ENCODE measurements around the gene PTPRS. TPM values are rescaled to one million over a fixed set of nuclear protein-coding genes. Genes with fewer than 3 reads are reported as not detected.
A peak's percentile ranks its signal among the peaks of the same experiment; 100 is the strongest.

Gene PTPRS
- polyA plus RNA-seq, 3 donors: 0.03 TPM; not detected in 2

DNA sequence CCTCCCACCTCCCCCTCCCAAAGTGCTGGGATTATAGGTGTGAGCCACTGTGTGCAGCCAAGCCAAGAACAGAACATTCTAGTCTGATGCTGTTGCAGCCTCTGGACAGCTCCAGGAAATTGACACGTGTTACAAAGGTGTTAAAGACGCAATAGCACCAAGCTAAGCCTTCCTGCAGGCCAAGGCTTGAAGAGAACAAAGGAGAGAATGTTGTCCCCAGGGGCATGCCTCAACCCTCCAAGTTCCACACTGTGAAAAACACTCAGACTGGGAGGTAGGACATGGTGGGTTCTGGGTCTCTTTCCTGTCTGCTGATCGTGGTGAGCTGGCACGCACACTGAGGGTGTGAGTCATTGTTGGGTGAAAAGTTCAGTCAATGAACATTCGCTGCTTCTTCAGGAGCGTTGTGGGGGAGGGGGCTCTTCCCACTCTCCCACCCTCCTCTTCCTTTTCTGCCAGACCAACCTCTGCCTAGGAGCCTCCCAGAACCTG is 5.3 kb upstream of the PTPRS start:
- Mint-ChIP-seq H3K36me3 (peaks cover 0 to 3% of the 10 kb centered on the region in 2 donors), H3K9me3 (peaks cover 4 to 7% (median 5%) of the 10 kb centered on the region in 7 donors), H3K27me3 (ENCODE audit: low read depth in 3 of 3) (peaks cover 24 to 49% (median 34%) of the 10 kb centered on the region in 3 donors), H3K4me1 (peaks cover 3% of the 10 kb centered on the region), H3K4me3 (no peak overlapping the region), H3K27ac (no peak overlapping the region)
- TF ChIP-seq, protein P1, sequence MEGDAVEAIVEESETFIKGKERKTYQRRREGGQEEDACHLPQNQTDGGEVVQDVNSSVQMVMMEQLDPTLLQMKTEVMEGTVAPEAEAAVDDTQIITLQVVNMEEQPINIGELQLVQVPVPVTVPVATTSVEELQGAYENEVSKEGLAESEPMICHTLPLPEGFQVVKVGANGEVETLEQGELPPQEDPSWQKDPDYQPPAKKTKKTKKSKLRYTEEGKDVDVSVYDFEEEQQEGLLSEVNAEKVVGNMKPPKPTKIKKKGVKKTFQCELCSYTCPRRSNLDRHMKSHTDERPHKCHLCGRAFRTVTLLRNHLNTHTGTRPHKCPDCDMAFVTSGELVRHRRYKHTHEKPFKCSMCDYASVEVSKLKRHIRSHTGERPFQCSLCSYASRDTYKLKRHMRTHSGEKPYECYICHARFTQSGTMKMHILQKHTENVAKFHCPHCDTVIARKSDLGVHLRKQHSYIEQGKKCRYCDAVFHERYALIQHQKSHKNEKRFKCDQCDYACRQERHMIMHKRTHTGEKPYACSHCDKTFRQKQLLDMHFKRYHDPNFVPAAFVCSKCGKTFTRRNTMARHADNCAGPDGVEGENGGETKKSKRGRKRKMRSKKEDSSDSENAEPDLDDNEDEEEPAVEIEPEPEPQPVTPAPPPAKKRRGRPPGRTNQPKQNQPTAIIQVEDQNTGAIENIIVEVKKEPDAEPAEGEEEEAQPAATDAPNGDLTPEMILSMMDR (IDR thresholded peaks at IDR 0.05): no peak
- Histone ChIP-seq H3K27me3 (ENCODE audit: control insufficient read depth in 2 of 2, insufficient read depth in 2 of 2, low read length in 2 of 2) (peaks cover 6 to 26% of the 10 kb centered on the region in 2 donors), H3K36me3 (replicated peaks in 1 of 2; ENCODE audit: control insufficient read depth in 1 of 2, insufficient read depth in 2 of 2, low read length in 2 of 2) (no peaks in the 10 kb centered on the region), H3K79me2 (ENCODE audit: insufficient read depth, low read length) (no peaks in the 10 kb centered on the region), H3K4me3 (replicated peaks in 1 of 3; ENCODE audit: low read depth in 2 of 3, low read length in 3 of 3) (no peak overlapping the region), H3K9me3 (replicated peaks in 1 of 2; ENCODE audit: control insufficient read depth in 1 of 2, insufficient read depth in 1 of 2, low read length in 2 of 2) (peaks cover 0 to 4% of the 10 kb centered on the region in 2 donors), H4K20me1 (ENCODE audit: insufficient read depth, low read length) (no peaks in the 10 kb centered on the region), H3K4me2 (replicated peaks; ENCODE audit: extremely low read depth, low read length, poor library complexity, severe bottlenecking) (no peak overlapping the region), H3K27ac (ENCODE audit: low read depth in 1 of 2, low read length in 2 of 2) (no peak overlapping the region), H2AFZ (ENCODE audit: insufficient read depth, low read depth, low read length, poor library complexity, severe bottlenecking) (no peak overlapping the region), H3K4me1 (ENCODE audit: control insufficient read depth in 1 of 2, insufficient read depth in 2 of 2, low read length in 2 of 2) (no peaks in the 10 kb centered on the region), H3K9ac (ENCODE audit: insufficient read depth, low read length, poor library complexity, severe bottlenecking) (no peak overlapping the region)
- DNase-seq: no peak
- intact Hi-C loops (cut with micrococcal nuclease): no loop called here
- 30% methylated on average over 2 of the region's 6 CpGs for WGBS (ENCODE audit: insufficient coverage)

DNA sequence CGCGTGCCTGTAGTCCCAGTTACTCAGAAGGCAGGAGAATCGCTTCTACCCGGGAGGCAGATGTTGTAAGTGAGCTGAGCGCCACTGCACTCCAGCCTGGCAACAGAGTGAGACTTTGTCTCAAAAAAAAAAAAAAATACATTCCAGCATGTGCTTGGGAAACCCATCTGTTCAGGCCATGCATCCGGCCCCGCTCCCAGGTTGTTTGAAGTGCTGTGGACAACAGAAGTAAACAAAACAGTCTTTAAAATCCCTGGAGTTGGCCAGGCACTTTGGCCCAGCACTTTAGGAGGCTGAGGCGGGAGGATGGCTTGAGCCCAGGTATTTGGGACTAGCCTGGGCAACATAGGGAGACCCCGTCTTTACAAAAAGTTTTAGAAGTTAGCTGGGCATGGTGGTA is 3.2 kb upstream of the PTPRS start:
- intact Hi-C loops (cut with micrococcal nuclease): no loop called here
- H3K36me3 ChIP-seq (replicated peaks in 1 of 2; ENCODE audit: control insufficient read depth in 1 of 2, insufficient read depth in 2 of 2, low read length in 2 of 2): no peaks in the 10 kb centered on the region
- no peak overlapping the region for H3K27ac ChIP-seq (ENCODE audit: low read depth in 1 of 2, low read length in 2 of 2)
- 100% methylated on average over 2 of the region's 9 CpGs for WGBS (ENCODE audit: insufficient coverage)
- Mint-ChIP-seq H3K27ac (peak overlapping the region in 1 of 7 donors; percentile 46), H3K9me3 (peaks cover 4 to 16% (median 15%) of the 10 kb centered on the region in 7 donors), H3K27me3 (ENCODE audit: low read depth in 3 of 3) (peaks cover 30 to 60% (median 40%) of the 10 kb centered on the region in 3 donors), H3K36me3 (peaks cover 0 to 8% of the 10 kb centered on the region in 2 donors), H3K4me3 (no peak overlapping the region), H3K4me1 (peaks cover 9% of the 10 kb centered on the region)
- no peak overlapping the region for H2AFZ ChIP-seq (ENCODE audit: insufficient read depth, low read depth, low read length, poor library complexity, severe bottlenecking)
- DNase-seq: no peak
- peaks cover 15 to 39% of the 10 kb centered on the region in 2 donors for H3K27me3 ChIP-seq (ENCODE audit: control insufficient read depth in 2 of 2, insufficient read depth in 2 of 2, low read length in 2 of 2)
- no peak overlapping the region for H3K4me3 ChIP-seq (replicated peaks in 1 of 3; ENCODE audit: low read depth in 2 of 3, low read length in 3 of 3)
- no peaks in the 10 kb centered on the region for H4K20me1 ChIP-seq (ENCODE audit: insufficient read depth, low read length)
- H3K79me2 ChIP-seq (ENCODE audit: insufficient read depth, low read length): no peaks in the 10 kb centered on the region
- TF ChIP-seq, protein P1 (IDR thresholded peaks at IDR 0.05): no peak
- no peaks in the 10 kb centered on the region for H3K4me1 ChIP-seq (ENCODE audit: control insufficient read depth in 1 of 2, insufficient read depth in 2 of 2, low read length in 2 of 2)
- no peak overlapping the region for H3K4me2 ChIP-seq (replicated peaks; ENCODE audit: extremely low read depth, low read length, poor library complexity, severe bottlenecking)
- no peak overlapping the region for H3K9ac ChIP-seq (ENCODE audit: insufficient read depth, low read length, poor library complexity, severe bottlenecking)
- H3K9me3 ChIP-seq (replicated peaks in 1 of 2; ENCODE audit: control insufficient read depth in 1 of 2, insufficient read depth in 1 of 2, low read length in 2 of 2): peaks cover 0 to 4% of the 10 kb centered on the region in 2 donors
